HepG2 (cell line): Measurements from ENCODE around the gene CLASRP. TPM values are rescaled to one million over a fixed set of nuclear protein-coding genes. Genes with fewer than 3 reads are reported as not detected.
A peak's percentile ranks its signal among the peaks of the same experiment; 100 is the strongest.

Experiments used
- CAMTA2 ChIP-seq: sonication (generic); formaldehyde crosslinking; IDR thresholded peaks from 2 replicates; pipeline ENCODE4 v1.4.0; 2020; ENCODE audit warnings: mild to moderate bottlenecking, missing genetic modification reagents, borderline replicate concordance
- CHD4 ChIP-seq: fragments of 200-600 bp; sonication (generic); IDR thresholded peaks from 2 replicates; pipeline ENCODE4 v1.7.0; 2017; ENCODE audit warnings: mild to moderate bottlenecking, low read length, borderline replicate concordance
- JUN ChIP-seq: sonication (generic); formaldehyde crosslinking; IDR thresholded peaks from 2 replicates; pipeline ENCODE4 v1.4.0; 2020; ENCODE audit warnings: mild to moderate bottlenecking, missing genetic modification reagents
- KLF16 ChIP-seq, 2 experiments: sonication (generic) in 1 of 2; formaldehyde crosslinking in 1 of 2; IDR thresholded peaks; 2 replicates each; pipeline versions ENCODE4 v1.6.1 to v1.8.0; 2016 to 2023; ENCODE audit warnings: missing genetic modification reagents in 2 of 2, missing compliant biosample characterization in 1 of 2
- RAD21 ChIP-seq: fragments of 450-650 bp; formaldehyde crosslinking; IDR thresholded peaks from 2 replicates; pipeline ENCODE4 v1.5.0; 2020; ENCODE audit warnings: mild to moderate bottlenecking
- WIZ ChIP-seq: sonication (generic); formaldehyde crosslinking; IDR thresholded peaks from 2 replicates; pipeline ENCODE4 v1.5.1; 2020; ENCODE audit warnings: mild to moderate bottlenecking, missing genetic modification reagents
- ZNF781 ChIP-seq: sonication (generic); formaldehyde crosslinking; IDR thresholded peaks from 2 replicates; pipeline ENCODE4 v1.5.1; 2020; ENCODE audit warnings: borderline replicate concordance, mild to moderate bottlenecking, missing genetic modification reagents; ENCODE audit errors: not compliant biosample characterization
- polyA plus RNA-seq, 8 experiments: library from polyadenylated mRNA; depleted of rRNA in 3 of 8; stranded (reverse) in 7 of 8; unstranded in 1 of 8; fragments of >200 nt; fragmentation: Illumina TruSeq in 4 of 8; extraction: Trizol in 4 of 8; gene quantifications; 2 replicates each; pipeline versions ENCODE4 v1.2.1 to v1.2.3, GENCODE V29; 2011 to 2016; ENCODE audit warnings: low read depth in 4 of 8, missing spikeins in 1 of 8, mixed read lengths in 1 of 8; ENCODE audit not compliant: insufficient read depth in 1 of 8
- total RNA-seq, 5 experiments: library from RNA; depleted of rRNA; stranded (reverse); fragments of >200 nt; fragmentation: Illumina TruSeq; extraction: Trizol; gene quantifications; 2 replicates each; pipeline ENCODE4 v1.2.3, GENCODE V29; 2016; ENCODE audit warnings: low read depth in 1 of 5
- TF ChIP-seq, protein P1 (sequence below): sonication (generic); formaldehyde crosslinking; IDR thresholded peaks from 2 replicates; pipeline ENCODE4 v1.5.0; 2020; ENCODE audit warnings: missing genetic modification reagents
- TF ChIP-seq, protein P2 (sequence below): sonication (generic); formaldehyde crosslinking; IDR thresholded peaks from 2 replicates; pipeline ENCODE4 v1.5.1; 2020; ENCODE audit warnings: mild to moderate bottlenecking, moderate library complexity, missing genetic modification reagents
- TF ChIP-seq, protein P3 (sequence below): sonication (generic); formaldehyde crosslinking; IDR thresholded peaks from 2 replicates; pipeline ENCODE4 v1.5.0; 2020; ENCODE audit warnings: mild to moderate bottlenecking, missing genetic modification reagents
- TF ChIP-seq, protein P4 (sequence below): sonication (generic); formaldehyde crosslinking; IDR thresholded peaks from 2 replicates; pipeline ENCODE4 v1.5.0; 2020; ENCODE audit warnings: mild to moderate bottlenecking, missing genetic modification reagents, borderline replicate concordance

The CLASRP gene
- total and polyA plus RNA-seq, 2 of the 13 experiments (the other 11 are each of a cell fraction or from before 2014, with no cell fraction given), result 32.0 to 51.4 TPM

DNA sequence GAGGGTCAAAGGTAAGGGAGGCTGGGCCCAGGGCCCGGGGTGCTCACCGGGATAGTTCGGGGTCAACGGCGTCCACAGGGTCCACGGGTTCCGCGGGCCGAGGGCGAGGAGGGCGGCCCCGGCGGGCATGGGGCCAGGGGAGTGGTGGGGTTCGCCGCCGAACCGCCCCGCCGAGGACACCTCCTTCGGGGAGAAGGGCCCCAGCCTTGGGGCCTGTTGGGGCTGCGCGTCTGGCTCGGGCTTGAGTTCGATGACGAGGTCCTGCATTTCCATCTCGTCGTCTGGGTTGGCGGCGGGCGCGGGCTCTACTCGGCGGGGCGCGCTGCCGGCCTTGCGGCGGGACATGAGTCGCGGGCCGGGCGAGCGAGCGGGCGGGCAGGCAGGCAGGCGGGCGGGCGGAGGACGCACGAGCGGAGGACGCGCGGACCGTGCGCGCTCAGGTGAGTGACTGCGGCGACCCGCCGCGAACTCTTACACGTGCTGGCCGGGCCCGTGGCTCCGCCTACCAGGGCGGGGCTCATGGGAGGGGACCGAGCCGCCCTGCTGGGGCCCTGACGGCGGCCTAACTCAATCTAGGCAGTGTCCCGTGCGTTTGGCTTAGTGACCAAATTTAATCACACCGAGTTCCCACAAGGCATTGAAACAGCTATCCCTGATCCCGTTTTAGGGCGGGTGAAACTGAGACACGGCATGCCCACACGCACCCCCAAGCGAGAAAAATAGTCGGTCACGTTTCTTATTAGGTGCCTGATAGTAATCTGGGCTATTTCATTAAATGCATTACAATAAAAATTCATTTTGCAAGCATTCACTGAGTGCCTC is 37.4 kb downstream of the CLASRP start, which contains the start of gene ZNF296 (continued):
- TF ChIP-seq, protein P1, sequence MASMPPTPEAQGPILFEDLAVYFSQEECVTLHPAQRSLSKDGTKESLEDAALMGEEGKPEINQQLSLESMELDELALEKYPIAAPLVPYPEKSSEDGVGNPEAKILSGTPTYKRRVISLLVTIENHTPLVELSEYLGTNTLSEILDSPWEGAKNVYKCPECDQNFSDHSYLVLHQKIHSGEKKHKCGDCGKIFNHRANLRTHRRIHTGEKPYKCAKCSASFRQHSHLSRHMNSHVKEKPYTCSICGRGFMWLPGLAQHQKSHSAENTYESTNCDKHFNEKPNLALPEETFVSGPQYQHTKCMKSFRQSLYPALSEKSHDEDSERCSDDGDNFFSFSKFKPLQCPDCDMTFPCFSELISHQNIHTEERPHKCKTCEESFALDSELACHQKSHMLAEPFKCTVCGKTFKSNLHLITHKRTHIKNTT (CRISPR knock-in tag), result no peak
- TF ChIP-seq ZNF781 (CRISPR knock-in tag), result no peak
- TF ChIP-seq, protein P2, sequence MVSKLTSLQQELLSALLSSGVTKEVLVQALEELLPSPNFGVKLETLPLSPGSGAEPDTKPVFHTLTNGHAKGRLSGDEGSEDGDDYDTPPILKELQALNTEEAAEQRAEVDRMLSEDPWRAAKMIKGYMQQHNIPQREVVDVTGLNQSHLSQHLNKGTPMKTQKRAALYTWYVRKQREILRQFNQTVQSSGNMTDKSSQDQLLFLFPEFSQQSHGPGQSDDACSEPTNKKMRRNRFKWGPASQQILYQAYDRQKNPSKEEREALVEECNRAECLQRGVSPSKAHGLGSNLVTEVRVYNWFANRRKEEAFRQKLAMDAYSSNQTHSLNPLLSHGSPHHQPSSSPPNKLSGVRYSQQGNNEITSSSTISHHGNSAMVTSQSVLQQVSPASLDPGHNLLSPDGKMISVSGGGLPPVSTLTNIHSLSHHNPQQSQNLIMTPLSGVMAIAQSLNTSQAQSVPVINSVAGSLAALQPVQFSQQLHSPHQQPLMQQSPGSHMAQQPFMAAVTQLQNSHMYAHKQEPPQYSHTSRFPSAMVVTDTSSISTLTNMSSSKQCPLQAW (CRISPR knock-in tag), result no peak
- TF ChIP-seq, protein P3, sequence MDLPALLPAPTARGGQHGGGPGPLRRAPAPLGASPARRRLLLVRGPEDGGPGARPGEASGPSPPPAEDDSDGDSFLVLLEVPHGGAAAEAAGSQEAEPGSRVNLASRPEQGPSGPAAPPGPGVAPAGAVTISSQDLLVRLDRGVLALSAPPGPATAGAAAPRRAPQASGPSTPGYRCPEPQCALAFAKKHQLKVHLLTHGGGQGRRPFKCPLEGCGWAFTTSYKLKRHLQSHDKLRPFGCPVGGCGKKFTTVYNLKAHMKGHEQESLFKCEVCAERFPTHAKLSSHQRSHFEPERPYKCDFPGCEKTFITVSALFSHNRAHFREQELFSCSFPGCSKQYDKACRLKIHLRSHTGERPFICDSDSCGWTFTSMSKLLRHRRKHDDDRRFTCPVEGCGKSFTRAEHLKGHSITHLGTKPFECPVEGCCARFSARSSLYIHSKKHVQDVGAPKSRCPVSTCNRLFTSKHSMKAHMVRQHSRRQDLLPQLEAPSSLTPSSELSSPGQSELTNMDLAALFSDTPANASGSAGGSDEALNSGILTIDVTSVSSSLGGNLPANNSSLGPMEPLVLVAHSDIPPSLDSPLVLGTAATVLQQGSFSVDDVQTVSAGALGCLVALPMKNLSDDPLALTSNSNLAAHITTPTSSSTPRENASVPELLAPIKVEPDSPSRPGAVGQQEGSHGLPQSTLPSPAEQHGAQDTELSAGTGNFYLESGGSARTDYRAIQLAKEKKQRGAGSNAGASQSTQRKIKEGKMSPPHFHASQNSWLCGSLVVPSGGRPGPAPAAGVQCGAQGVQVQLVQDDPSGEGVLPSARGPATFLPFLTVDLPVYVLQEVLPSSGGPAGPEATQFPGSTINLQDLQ, result no peak; the same call in 1 of the 2 replicates
- no peak; a peak in 1 of 4 replicates for TF ChIP-seq KLF16 (CRISPR knock-in tag; IDR thresholded peaks at IDR 0.05)
- 0 out of 2 replicates have a peak, but pooled peaks have one; percentile 43 for TF ChIP-seq RAD21 (CRISPR knock-in tag)
- TF ChIP-seq CHD4, result no peak
- no peak for TF ChIP-seq JUN (CRISPR knock-in tag)
- peak; percentile 46; the same call in 1 of the 2 replicates for TF ChIP-seq CAMTA2
- TF ChIP-seq WIZ, result 0 out of 2 replicates have a peak, but pooled peaks have one; percentile 33
- TF ChIP-seq, protein P4, sequence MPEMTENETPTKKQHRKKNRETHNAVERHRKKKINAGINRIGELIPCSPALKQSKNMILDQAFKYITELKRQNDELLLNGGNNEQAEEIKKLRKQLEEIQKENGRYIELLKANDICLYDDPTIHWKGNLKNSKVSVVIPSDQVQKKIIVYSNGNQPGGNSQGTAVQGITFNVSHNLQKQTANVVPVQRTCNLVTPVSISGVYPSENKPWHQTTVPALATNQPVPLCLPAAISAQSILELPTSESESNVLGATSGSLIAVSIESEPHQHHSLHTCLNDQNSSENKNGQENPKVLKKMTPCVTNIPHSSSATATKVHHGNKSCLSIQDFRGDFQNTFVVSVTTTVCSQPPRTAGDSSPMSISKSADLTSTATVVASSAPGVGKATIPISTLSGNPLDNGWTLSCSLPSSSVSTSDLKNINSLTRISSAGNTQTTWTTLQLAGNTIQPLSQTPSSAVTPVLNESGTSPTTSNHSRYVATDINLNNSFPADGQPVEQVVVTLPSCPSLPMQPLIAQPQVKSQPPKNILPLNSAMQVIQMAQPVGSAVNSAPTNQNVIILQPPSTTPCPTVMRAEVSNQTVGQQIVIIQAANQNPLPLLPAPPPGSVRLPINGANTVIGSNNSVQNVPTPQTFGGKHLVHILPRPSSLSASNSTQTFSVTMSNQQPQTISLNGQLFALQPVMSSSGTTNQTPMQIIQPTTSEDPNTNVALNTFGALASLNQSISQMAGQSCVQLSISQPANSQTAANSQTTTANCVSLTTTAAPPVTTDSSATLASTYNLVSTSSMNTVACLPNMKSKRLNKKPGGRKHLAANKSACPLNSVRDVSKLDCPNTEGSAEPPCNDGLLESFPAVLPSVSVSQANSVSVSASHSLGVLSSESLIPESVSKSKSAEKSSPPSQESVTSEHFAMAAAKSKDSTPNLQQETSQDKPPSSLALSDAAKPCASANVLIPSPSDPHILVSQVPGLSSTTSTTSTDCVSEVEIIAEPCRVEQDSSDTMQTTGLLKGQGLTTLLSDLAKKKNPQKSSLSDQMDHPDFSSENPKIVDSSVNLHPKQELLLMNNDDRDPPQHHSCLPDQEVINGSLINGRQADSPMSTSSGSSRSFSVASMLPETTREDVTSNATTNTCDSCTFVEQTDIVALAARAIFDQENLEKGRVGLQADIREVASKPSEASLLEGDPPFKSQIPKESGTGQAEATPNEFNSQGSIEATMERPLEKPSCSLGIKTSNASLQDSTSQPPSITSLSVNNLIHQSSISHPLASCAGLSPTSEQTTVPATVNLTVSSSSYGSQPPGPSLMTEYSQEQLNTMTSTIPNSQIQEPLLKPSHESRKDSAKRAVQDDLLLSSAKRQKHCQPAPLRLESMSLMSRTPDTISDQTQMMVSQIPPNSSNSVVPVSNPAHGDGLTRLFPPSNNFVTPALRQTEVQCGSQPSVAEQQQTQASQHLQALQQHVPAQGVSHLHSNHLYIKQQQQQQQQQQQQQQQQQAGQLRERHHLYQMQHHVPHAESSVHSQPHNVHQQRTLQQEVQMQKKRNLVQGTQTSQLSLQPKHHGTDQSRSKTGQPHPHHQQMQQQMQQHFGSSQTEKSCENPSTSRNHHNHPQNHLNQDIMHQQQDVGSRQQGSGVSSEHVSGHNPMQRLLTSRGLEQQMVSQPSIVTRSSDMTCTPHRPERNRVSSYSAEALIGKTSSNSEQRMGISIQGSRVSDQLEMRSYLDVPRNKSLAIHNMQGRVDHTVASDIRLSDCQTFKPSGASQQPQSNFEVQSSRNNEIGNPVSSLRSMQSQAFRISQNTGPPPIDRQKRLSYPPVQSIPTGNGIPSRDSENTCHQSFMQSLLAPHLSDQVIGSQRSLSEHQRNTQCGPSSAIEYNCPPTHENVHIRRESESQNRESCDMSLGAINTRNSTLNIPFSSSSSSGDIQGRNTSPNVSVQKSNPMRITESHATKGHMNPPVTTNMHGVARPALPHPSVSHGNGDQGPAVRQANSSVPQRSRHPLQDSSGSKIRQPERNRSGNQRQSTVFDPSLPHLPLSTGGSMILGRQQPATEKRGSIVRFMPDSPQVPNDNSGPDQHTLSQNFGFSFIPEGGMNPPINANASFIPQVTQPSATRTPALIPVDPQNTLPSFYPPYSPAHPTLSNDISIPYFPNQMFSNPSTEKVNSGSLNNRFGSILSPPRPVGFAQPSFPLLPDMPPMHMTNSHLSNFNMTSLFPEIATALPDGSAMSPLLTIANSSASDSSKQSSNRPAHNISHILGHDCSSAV (CRISPR knock-in tag), result no peak
